ENCODE measurements around the gene NMB. TPM values are rescaled to one million over a fixed set of nuclear protein-coding genes. Genes with fewer than 3 reads are reported as not detected.

Gene NMB
- total RNA-seq, 4 donors from 2014 or later: 0.94 to 1.6 (median 1.6) TPM; not detected in 1

GRCh38 chr15:84606653-84607120 lies 51.3 kb downstream of the NMB start:
- Histone ChIP-seq H3K36me3 (peaks cover 0 to 7% of the 10 kb centered on the region in 2 donors), H3K27ac (no peak overlapping the region), H3K9me3 (no peaks in the 10 kb centered on the region), H3K4me3 (no peak overlapping the region), H3K27me3 (no peaks in the 10 kb centered on the region), H3K4me1 (peaks cover 8% of the 10 kb centered on the region in 2 donors)
- TF ChIP-seq CTCF (IDR thresholded peaks at IDR 0.05 in 4 of 5, conservative IDR thresholded peaks at IDR 0.05 in 1 of 5) (no peak), POLR2A (IDR thresholded peaks at IDR 0.05) (no peak)
- DNase-seq: no peak
- in situ Hi-C loops (cut with MboI; ENCODE audit: low sequenced_read_pairs in 4 of 4): no loop called here
- no peak for ATAC-seq
- intact Hi-C loops (cut with DNase I; ENCODE audit: low total_unique reads): no loop called here

GRCh38 chr15:84605554-84605882 lies 52.5 kb downstream of the NMB start:
- H3K9me3 ChIP-seq: no peaks in the 10 kb centered on the region
- H3K27ac ChIP-seq: no peak overlapping the region
- DNase-seq: no peak
- intact Hi-C loops (cut with DNase I; ENCODE audit: low total_unique reads) (no loop called here), in situ Hi-C loops (cut with MboI; ENCODE audit: low sequenced_read_pairs in 4 of 4) (no loop called here)
- TF ChIP-seq CTCF (IDR thresholded peaks at IDR 0.05 in 4 of 5, conservative IDR thresholded peaks at IDR 0.05 in 1 of 5) (no peak), POLR2A (IDR thresholded peaks at IDR 0.05) (no peak)
- H3K4me3 ChIP-seq: no peak overlapping the region
- peaks cover 0 to 7% of the 10 kb centered on the region in 2 donors for H3K36me3 ChIP-seq
- ATAC-seq: no peak
- H3K27me3 ChIP-seq: no peaks in the 10 kb centered on the region
- H3K4me1 ChIP-seq: peaks cover 9 to 10% of the 10 kb centered on the region in 2 donors

Other genes starting within 250 kb of the NMB start
- gene ZSCAN2, start 57.2 kb downstream of the NMB start, total RNA-seq: 10 to 100 TPM in 1 of 4 donors, 1 to 10 TPM in 3; 6.1 to 10.3 (median 8.6) TPM
- gene WDR73, start 3.9 kb downstream of the NMB start, total RNA-seq: 10 to 100 TPM in 3 of 4 donors, 1 to 10 TPM in 1; 6.7 to 11.7 (median 10.3) TPM
- gene SEC11A, start 57.9 kb upstream of the NMB start, total RNA-seq: 100 to 1,000 TPM in 3 of 4 donors, 10 to 100 TPM in 1; 90.2 to 127 (median 118) TPM
- gene ZNF592, start 90.4 kb upstream of the NMB start, total RNA-seq: 10 to 100 TPM; 30.0 to 49.2 (median 33.8) TPM
- gene ALPK3, start 159.2 kb upstream of the NMB start, total RNA-seq: 100 to 1,000 TPM; 131 to 406 (median 305) TPM
- gene SLC28A1, start 226.5 kb upstream of the NMB start, total RNA-seq: under 1 TPM in 1 of 4 donors, not detected in 3; 0.47 TPM